Measurements from ENCODE around the gene AIFM1.
A peak's percentile ranks its signal among the peaks of the same experiment; 100 is the strongest.

AIFM1 gene

GRCh38 chrX:130172127-130172845 is 6.6 kb upstream of the AIFM1 start:
- peak overlapping the region; percentile 84; the same call in 1 of the 2 replicates for H3K27ac ChIP-seq (ENCODE audit: low read length)
- peak overlapping the region; percentile 45; the same call in 1 of the 2 replicates for H3K9ac ChIP-seq (ENCODE audit: low read length)

DNA sequence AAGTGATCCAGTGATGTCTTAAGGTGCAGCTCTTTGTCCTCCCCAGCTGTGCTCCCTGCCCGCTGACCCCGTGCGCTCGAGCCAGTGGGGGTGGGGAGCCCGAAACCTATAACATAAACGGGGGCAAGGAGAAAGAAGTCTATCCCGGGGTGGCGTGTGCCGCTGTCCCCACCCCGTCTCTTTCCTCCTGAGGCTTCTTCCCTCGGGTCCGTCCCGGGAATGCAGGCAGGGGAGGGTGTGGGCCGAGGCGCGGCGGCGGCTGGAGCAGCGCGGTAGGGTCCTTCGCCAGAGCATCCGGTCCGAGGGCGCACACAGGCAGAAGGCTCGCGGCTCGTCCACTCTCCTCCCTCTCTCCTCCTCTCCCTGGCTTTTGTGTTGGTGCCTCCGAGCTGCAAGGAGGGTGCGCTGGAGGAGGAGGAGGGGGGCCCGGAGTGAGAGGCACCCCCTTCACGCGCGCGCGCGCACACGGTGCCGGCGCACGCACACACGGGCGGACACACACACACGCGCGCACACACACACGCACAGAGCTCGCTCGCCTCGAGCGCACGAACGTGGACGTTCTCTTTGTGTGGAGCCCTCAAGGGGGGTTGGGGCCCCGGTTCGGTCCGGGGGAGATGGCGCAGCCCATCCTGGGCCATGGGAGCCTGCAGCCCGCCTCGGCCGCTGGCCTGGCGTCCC is 5.9 kb upstream of the AIFM1 start, which contains the start of gene RAB33A:
Gene RAB33A (plus strand): TSS at position 517 of the 681 bp plus-strand sequence. CDS start 101 bp downstream, at position 618.
- Histone ChIP-seq H3K79me2 (ENCODE audit: low read length) (no peaks in the 10 kb centered on the region), H4K20me1 (ENCODE audit: insufficient read depth, low read length) (no peaks in the 10 kb centered on the region), H3K36me3 (replicated peaks; ENCODE audit: insufficient read depth, low read length) (no peaks in the 10 kb centered on the region), H3K9ac (ENCODE audit: low read length) (peak within 1 kb of the TSS; percentile 45; the same call in 1 of the 2 replicates), H3K4me2 (ENCODE audit: low read depth, low read length) (peak within 1 kb of the TSS; percentile 73), H3K4me1 (ENCODE audit: low read length) (peaks cover 48% of the 10 kb centered on the region), H3K27ac (ENCODE audit: low read length) (peak within 1 kb of the TSS; percentile 84; the same call in 1 of the 2 replicates), H3K9me3 (replicated peaks; ENCODE audit: insufficient read depth, low read length) (no peaks in the 10 kb centered on the region), H3F3A (ENCODE audit: insufficient read depth, low read length) (peaks cover 25% of the 10 kb centered on the region), H3K27me3 (replicated peaks; ENCODE audit: insufficient read depth, low read length) (no peaks in the 10 kb centered on the region), H3K4me3 (ENCODE audit: low read length) (peak within 1 kb of the TSS; percentile 61), H3K9me2 (replicated peaks; ENCODE audit: insufficient read depth, low read length) (no peaks in the 10 kb centered on the region), H2AFZ (ENCODE audit: low read length) (peak within 1 kb of the TSS; percentile 58)
- no peak for TF ChIP-seq EZH2phosphoT487 (IDR thresholded peaks at IDR 0.05; ENCODE audit: low read length)
- no peak for TF ChIP-seq EZH2 (optimal IDR thresholded peaks at IDR 0.05; ENCODE audit: low read depth, low read length)
- no peak for TF ChIP-seq CTCF (IDR thresholded peaks at IDR 0.05; ENCODE audit: low read length)
- DNase-seq, result no peak

More at GRCh38 chrX:130172127-130172845, 6.6 kb upstream of the AIFM1 start:
- H3K4me1 ChIP-seq (ENCODE audit: low read length), result peaks cover 49% of the 10 kb centered on the region
- no peaks in the 10 kb centered on the region for H3K27me3 ChIP-seq (replicated peaks; ENCODE audit: insufficient read depth, low read length)
- peak overlapping the region; percentile 73; the same call in 1 of the 2 replicates for H3K4me2 ChIP-seq (ENCODE audit: low read depth, low read length)
- peak overlapping the region; percentile 58 for H2AFZ ChIP-seq (ENCODE audit: low read length)
- H4K20me1 ChIP-seq (ENCODE audit: insufficient read depth, low read length), result no peaks in the 10 kb centered on the region
- H3K4me3 ChIP-seq (ENCODE audit: low read length), result peak overlapping the region; percentile 61; the same call in 1 of the 2 replicates
- no peak for TF ChIP-seq EZH2 (optimal IDR thresholded peaks at IDR 0.05; ENCODE audit: low read depth, low read length)
- no peak for TF ChIP-seq EZH2phosphoT487 (IDR thresholded peaks at IDR 0.05; ENCODE audit: low read length)
- TF ChIP-seq CTCF (IDR thresholded peaks at IDR 0.05; ENCODE audit: low read length), result no peak
- peaks cover 28% of the 10 kb centered on the region for H3F3A ChIP-seq (ENCODE audit: insufficient read depth, low read length)
- no peaks in the 10 kb centered on the region for H3K79me2 ChIP-seq (ENCODE audit: low read length)
- no peak for DNase-seq
- H3K9me3 ChIP-seq (replicated peaks; ENCODE audit: insufficient read depth, low read length), result no peaks in the 10 kb centered on the region
- no peaks in the 10 kb centered on the region for H3K36me3 ChIP-seq (replicated peaks; ENCODE audit: insufficient read depth, low read length)
- no peaks in the 10 kb centered on the region for H3K9me2 ChIP-seq (replicated peaks; ENCODE audit: insufficient read depth, low read length)

DNA sequence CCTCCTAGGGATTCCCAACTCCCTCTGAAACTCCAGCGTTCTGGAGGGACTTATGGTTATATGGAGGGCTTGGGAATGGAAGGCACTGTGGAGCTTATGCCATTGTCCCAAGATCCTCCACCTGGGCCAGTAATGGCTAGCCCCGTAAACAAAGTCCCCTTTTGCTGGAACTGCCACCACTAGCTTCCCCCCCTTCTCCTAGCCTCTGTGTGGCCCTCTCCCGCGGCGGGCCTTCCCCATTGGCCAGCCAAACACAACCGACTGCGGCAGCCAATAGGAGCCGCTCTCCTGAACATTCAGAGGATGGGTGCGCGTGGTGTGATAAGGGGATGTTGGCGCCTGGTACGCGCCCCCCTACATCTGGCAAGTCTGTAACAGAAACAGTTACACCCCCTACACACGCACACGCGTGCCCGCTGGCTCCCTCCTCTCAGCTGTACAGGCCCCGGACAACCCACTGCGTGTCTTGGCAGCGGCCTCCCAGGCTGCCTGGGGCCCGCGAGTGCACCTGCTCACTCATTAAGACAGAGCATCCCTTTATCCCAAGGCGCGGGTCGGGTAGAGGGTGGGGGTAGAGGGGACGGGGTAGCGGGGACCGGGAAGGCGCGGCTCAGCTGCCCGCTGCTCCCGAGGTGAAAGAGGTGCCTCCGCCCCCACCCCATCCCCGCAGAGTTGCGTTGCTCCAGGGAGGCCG is 5.3 kb upstream of the AIFM1 start:
- Histone ChIP-seq H3K4me1 (ENCODE audit: low read length) (peaks cover 41% of the 10 kb centered on the region), H3K27me3 (replicated peaks; ENCODE audit: insufficient read depth, low read length) (no peaks in the 10 kb centered on the region), H2AFZ (ENCODE audit: low read length) (peak overlapping the region; percentile 58), H3K27ac (ENCODE audit: low read length) (0 out of 2 replicates have a peak overlapping the region, but pooled peaks have one; percentile 16), H3K79me2 (ENCODE audit: low read length) (no peaks in the 10 kb centered on the region), H4K20me1 (ENCODE audit: insufficient read depth, low read length) (no peaks in the 10 kb centered on the region), H3K9ac (ENCODE audit: low read length) (peak overlapping the region; percentile 45; the same call in 1 of the 2 replicates), H3K4me2 (ENCODE audit: low read depth, low read length) (peak overlapping the region; percentile 73), H3F3A (ENCODE audit: insufficient read depth, low read length) (peaks cover 25% of the 10 kb centered on the region), H3K36me3 (replicated peaks; ENCODE audit: insufficient read depth, low read length) (no peaks in the 10 kb centered on the region), H3K4me3 (ENCODE audit: low read length) (peak overlapping the region; percentile 61), H3K9me3 (replicated peaks; ENCODE audit: insufficient read depth, low read length) (no peaks in the 10 kb centered on the region), H3K9me2 (replicated peaks; ENCODE audit: insufficient read depth, low read length) (no peaks in the 10 kb centered on the region)
- DNase-seq, result no peak
- TF ChIP-seq CTCF (IDR thresholded peaks at IDR 0.05; ENCODE audit: low read length), result no peak
- no peak for TF ChIP-seq EZH2phosphoT487 (IDR thresholded peaks at IDR 0.05; ENCODE audit: low read length)
- no peak for TF ChIP-seq EZH2 (optimal IDR thresholded peaks at IDR 0.05; ENCODE audit: low read depth, low read length)

Measured in MM.1S (cell line).